HG03558 (cell line): ENCODE data around the gene HDC.

ENCODE experiments used
- ATAC-seq: cut with Tn5 transposase; IDR thresholded peaks from one replicate; pipeline ENCODE4 v1.9.1; 2021; ENCODE audit warnings: moderate number of reproducible peaks; ENCODE audit not compliant: unreplicated experiment; ENCODE audit errors: extremely low read depth

HDC gene

GRCh38 chr15:50256188-50257041 lies 9.1 kb downstream of the HDC start:
- ATAC-seq, result no peak

GRCh38 chr15:50252556-50252955 lies 13.0 kb downstream of the HDC start:
- no peak for ATAC-seq

GRCh38 chr15:50251638-50252182 lies 13.8 kb downstream of the HDC start:
- ATAC-seq, result no peak

GRCh38 chr15:50250760-50251394 lies 14.6 kb downstream of the HDC start:
- no peak for ATAC-seq

- ATAC-seq, result no peak
Observed at GRCh38 chr15:50249704-50250103, 15.8 kb downstream of the HDC start.

- ATAC-seq, result no peak
Observed at GRCh38 chr15:50248994-50249582, 16.4 kb downstream of the HDC start.

- peak; percentile 91 for ATAC-seq
Observed at GRCh38 chr15:50247819-50248655, 17.5 kb downstream of the HDC start.

- no peak for ATAC-seq
Observed at GRCh38 chr15:50246631-50247030, 18.9 kb downstream of the HDC start.

GRCh38 chr15:50244959-50245624 lies 20.4 kb downstream of the HDC start:
- ATAC-seq, result no peak

GRCh38 chr15:50244153-50244552 lies 21.4 kb downstream of the HDC start:
- ATAC-seq, result no peak

GRCh38 chr15:50241684-50242450 lies 23.7 kb downstream of the HDC start:
- no peak for ATAC-seq

GRCh38 chr15:50238255-50238654 lies 27.3 kb downstream of the HDC start:
- no peak for ATAC-seq

- ATAC-seq, result no peak
Observed at GRCh38 chr15:50236433-50236832, 29.1 kb downstream of the HDC start.

GRCh38 chr15:50235794-50236193 lies 29.7 kb downstream of the HDC start:
- ATAC-seq, result no peak

- ATAC-seq, result no peak
Observed at GRCh38 chr15:50234764-50235163, 30.8 kb downstream of the HDC start.

GRCh38 chr15:50233192-50233736 lies 32.3 kb downstream of the HDC start:
- ATAC-seq, result no peak

- ATAC-seq, result no peak
Observed at GRCh38 chr15:50232791-50233190, 32.7 kb downstream of the HDC start.

- ATAC-seq, result no peak
Observed at GRCh38 chr15:50231761-50232160, 33.8 kb downstream of the HDC start.

GRCh38 chr15:50229336-50229735 lies 36.2 kb downstream of the HDC start:
- ATAC-seq, result no peak
